DMS53 (cell line): ENCODE data around the gene RAB6B.

Experiments
- DNase-seq: peaks from one replicate; lab custom pipeline; 2025; lab: John Stamatoyannopoulos, UW

RAB6B gene

DNA sequence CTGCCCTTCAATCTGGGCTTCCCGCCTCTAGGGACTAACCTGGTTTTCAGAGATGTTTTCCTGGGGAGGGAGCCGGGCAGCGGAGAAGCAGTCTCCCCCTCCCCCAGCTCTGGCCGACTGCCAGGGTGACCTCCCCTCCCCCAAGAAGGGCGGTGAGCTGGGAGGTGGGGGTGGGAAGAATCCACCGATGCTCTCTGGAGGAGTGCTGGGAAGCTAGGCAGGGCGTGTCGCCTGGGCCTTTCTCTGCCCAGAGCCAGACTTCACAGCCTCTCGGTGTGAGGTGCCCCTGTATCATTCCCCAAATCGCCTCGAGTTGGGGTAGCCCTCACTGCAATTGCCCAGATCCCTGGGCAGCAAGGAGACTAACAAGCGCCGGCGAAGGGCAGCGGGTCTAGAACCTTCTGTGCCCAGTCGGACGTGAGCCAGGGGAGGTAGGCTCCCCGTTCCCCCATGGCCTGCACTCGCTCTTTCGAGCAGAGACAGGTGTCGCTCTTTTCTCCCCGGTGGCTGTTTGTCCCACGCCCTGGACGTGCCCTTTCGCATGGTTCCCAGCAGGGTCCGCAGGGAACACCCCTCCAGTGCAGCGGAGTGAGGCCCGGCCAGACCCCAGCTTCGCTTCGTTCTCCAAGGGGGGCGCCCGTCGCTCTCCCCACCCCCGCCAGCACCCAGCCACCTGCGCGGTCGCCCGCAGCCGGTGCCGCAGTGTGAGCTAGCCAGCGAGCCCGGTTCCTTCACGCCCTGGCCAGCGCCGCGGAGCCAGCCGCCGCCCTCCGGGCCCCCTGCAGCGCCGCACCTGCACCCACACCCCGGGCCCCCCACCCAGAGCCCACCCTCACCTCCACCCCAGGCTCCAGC lies 1.1 kb downstream of the RAB6B start:
- DNase-seq: peak; percentile 56

GRCh38 chr3:133893683-133894352 lies 1.9 kb downstream of the RAB6B start:
- no peak for DNase-seq

DNA sequence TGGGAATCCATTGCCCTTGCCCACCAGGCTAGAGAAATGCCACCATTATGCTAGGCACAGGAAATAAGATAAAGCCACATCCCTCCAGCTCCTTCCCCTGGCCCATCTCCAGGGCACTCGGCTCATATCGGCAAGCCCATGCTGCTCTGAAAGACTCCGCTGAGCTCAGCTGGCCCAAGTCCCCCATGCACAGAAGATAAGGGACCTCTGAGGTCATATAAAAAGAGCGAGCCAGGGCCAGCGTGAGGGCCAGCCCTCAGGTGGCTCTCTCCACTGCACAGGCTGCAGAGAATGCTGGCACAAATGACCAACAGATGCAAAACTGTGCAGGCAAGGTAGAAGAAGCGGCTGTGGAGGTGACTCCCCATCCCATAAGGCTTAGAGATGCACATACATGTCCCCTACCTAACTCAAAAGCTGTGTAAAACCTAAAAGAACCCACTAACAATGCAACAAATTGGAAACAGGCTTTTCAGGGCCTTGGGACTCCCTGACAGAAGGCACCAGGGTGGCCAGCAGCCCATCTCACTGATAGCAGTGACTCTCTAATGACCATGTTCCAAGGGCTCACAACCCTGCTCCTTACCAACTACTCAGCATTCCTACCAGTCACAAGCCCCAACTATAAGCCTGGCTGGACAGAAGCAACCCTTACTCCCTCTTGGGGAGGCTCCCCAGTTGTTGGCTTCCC lies 3.0 kb downstream of the RAB6B start:
- DNase-seq: no peak

DNA sequence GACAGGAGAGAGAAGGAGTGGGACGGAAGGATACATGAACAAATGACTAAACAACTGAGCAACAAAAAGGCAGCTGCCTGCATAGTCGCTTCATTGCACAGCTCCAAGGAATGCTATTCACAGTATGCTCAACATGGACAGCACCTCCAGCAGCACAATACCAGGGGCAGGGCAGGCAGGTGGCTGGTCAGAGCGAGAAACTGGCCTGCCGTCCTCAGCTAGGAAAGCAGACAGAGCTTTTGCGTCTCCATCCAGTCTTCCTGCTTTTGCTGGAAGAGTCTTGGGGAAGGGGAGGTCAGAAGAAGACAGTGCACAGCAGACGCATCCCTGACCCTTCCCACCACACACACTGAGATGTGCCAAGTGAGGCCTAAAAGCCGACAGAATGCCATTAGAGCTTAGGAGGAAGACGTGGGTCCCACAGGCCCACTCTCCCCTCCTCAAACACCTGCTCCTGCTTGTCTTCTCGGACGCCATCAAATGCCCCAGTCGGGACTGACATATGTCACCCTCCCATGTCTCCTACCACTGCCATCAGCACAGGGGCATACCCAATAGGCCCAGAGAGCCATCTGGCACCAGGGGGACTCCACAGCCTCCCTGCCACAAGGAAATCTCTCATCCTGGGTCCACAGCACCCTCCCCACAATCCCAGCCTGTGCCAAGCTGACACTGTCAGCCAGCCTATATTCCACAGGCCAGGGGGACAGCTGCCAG lies 3.9 kb downstream of the RAB6B start:
- DNase-seq: no peak

DNA sequence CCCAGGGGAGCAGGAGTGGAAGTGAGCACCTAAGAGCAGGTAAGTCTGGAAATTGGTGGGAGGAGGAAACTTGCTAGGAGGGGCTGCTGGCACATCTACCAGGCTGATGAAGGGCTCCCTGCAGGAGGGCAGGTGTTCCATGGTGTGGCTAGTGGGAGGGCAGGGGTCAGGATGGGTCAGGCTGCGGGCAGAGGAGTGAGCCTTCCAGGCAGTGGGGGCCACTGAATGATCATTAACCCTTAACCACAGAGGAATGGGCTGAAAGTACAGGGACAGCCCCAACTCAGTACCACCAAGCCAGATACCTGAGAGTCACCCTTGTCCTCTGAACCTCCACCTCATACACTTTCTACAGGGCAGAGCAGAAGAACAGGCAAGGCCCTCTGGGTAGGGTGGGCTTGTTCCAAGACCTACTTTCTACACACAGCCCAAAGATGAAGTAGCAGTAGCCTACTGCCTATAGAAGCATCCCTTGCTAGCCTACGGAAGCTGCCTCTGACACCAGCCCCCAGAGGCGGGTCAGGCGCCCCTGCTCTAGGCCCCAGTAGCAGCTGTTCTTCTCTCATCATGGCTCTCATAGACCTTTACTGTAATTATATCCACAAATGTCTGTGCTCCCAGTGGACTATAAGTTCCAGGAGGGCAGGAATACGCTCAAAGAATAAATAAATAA lies 4.6 kb downstream of the RAB6B start:
- no peak for DNase-seq

GRCh38 chr3:133890037-133890436 lies 5.6 kb downstream of the RAB6B start:
- DNase-seq: no peak

GRCh38 chr3:133888726-133889340 lies 6.8 kb downstream of the RAB6B start:
- DNase-seq: no peak

- no peak for DNase-seq
These were observed 7.6 kb downstream of the RAB6B start for GRCh38 chr3:133887803-133888703.

DNA sequence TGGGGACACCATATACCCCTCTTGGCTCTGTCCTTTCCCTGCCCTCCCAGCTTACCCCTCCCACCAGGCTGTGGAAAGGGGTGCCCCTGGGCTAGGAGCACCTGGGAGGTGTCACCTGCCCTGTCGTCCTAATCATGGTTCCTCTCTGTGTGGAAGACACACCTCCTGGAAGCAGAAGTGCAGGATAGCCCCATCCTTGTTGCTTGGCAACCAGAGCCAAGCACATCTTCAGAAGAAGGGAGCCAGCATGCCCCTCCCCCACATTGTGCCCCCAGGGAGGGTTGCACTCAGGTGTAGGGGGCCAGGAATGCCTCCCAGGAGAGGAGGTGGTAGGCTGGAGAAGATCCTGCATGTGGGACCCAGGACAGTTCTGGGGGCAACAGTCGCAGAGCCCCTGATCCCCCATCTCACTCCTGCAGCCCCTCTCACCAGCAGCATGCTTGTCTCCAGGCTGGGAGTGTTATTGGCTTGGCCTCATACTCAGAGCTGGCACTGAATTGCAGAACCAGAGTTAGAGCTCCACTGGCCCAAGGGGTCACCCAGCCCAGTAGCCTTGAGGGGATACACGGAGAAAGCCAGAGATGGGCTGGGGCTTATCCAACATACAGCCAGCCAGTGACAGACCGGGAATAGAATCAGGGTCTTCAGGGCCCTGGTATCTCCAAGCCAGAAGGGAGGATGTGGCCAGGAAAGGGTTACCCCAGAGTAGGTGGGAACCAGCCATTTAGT lies 8.4 kb downstream of the RAB6B start:
- peak; percentile 12 for DNase-seq

DNA sequence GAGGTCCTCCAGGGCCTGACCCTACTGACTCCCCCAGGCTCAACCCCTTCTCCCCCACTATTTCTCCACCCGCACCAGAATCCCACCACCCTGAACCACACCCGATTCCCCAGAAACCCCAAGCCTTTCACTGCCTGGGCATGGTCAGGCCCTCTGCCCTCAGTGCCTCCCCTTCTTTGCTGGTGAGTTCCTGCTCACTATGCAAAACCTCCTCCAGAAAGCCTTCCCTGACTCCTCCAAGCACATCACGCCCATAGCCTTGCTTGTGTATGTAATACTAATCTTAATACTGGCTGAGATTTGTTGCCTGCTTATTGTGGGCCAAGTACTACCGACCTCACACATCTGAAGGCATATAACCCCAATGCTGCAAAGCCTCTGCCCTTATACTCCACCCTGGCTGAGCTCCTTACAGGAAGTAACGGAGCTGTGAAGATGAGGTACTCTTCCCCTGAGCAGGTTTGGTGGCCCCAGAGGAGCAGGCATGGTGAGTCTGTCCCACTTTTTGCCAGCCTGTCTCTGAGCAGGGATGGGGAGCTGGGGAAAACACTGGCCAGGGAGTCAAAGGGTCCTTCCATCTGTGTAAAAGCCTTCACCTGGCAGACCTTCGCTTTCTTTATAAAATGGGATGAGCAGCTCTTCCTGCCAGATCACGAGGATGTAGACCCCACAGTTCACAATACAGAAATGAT lies 9.5 kb downstream of the RAB6B start:
- no peak for DNase-seq

DNA sequence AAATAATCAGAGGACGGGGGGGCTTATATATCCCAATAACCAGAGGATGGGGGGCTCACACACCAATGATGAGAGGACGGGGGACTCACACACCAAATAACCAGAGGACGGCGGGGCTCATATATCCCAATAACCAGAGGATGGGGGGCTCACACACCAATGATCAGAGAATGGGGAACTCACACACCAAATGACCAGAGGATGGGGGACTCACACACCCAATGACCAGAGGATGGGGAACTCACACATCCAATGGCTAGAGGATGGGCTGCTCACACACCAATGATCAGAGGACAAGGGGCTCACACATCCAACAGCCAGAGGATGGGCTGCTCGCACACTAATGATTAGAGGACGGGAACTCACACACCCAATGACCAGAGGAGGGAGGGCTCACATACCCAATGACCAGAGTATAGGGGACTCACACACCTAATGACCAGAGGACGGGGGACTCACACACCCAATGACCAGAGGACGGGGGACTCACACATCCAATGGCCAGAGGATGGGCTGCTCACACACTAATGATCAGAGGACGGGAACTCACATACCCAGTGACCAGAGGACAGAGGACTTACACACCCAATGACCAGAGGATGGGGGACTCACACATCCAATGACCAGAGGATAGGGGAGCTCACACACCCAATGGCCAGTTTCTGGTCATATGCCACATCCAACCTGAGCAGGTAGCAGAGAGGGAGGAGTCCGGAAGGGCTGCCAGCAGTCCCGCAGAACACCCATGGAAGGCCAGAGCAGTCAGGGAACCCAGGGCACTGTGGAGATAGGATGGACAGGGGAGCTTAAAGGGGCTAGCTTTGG lies 10.6 kb downstream of the RAB6B start:
- DNase-seq: no peak

- no peak for DNase-seq
These were observed 11.4 kb downstream of the RAB6B start for GRCh38 chr3:133884054-133884886.

DNA sequence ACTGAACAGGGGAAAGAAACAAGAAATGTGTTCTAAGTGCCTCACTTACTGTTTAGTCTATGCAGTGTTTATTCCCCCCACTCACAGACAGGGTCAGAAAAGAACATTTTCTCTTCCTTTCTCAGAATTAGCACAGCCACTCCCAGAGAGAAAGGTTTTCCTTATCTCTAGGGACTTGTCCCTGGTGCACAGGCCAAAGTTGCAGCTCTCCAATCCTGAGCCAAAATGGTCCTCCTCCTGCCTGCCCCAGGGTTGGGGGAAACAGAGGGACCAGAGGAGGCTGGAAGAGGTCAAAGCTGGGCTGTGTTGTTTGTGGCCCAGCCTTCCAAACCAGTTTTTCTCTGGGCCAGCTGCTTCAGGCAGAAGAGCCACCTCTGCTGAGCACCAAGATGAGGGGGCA lies 12.0 kb downstream of the RAB6B start:
- no peak for DNase-seq

DNA sequence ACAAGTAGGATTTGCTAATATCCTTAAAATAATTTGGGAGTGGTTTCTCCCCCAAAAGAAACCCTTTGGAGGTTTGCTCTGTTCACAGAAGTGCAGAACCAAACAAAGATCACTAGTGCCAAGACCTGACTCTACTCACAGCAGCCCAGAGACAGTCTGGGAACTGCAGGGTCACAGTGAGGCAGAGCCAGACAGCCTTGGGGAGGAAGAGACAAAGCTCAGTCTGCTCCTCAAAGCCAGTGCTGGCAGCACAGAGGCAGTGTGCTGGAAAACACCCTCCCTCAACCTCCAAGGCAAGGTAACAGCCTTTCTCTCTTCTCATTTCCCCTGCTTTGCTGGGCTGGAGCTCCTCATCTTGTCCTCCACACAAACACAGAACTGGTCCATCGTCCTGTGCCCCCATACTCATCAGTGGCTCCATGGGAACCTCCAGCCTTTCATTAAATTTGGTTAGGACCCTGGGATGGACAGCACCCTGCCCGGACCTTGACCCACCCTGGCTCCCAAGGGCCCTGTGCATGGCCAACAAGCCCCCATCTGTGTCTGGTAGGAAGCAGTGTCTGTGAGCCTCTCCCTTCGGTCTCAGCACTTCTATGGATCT lies 12.6 kb downstream of the RAB6B start:
- DNase-seq: no peak

DNA sequence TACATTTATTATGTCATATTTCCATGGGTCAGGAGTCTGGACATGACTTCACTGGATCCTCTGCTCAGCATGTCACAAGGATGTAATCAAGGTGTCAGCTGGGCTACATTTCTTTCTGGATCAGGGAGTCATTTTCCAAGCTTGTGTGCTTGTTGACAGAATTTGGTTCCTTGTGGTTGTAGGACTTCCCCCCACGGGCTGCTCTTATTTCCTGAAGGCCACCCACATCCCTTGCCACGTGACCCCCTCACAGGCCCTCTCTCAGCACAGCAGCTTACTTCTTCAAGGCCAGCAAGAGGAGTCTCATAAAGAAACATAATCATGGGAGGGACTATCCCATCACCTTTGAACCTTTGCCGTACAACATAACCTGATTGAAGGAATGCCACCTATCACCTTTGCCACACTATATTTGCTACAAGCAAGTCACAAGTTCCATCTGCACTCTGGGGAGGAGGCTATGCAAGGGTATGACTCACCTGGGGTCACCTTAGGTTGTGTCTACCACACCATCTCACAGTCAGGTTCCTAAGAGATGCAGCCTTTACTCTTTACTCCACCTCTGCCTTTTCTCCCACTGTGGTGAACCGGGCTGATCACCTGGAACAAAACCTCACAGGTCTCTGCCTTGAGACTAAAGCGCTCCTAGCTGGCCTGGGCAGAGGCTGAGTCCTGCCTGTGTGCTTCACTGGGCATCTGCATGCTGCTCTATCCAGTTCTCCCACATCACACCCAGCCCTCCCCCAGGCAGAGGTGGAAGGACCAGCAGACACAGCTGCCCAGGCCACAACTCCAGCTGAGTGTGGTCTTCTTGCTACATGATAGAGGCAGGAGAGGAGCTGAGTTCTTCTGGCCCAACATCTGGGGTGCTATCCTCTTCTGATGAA lies 13.5 kb downstream of the RAB6B start:
- DNase-seq: no peak

GRCh38 chr3:133881492-133881891 lies 14.2 kb downstream of the RAB6B start:
- no peak for DNase-seq
